Prostate gland (tissue), 2 donors: ENCODE results near the gene FRMD5. TPM values are rescaled to one million over a fixed set of nuclear protein-coding genes. Genes with fewer than 3 reads are reported as not detected.
"Not testable (repeated sequence)": the region's sequence is repeated elsewhere in the genome, so short reads cannot be mapped to it uniquely, and the experiment has no call there.

ENCODE experiments used
- DNase-seq: peaks from one replicate; pipeline ENCODE4 v3.0.0-alpha.2; 2019; ENCODE audit warnings: low spot score
- H3K27ac ChIP-seq, 2 donors: fragments of 200-600 bp; sonication (generic); 2 replicates each; pipeline ENCODE4 v1.5.1; 2017 to 2019
- H3K27me3 ChIP-seq: fragments of 200-600 bp; sonication (generic); replicated peaks from 2 replicates; pipeline ENCODE4 v1.5.1; 2019; ENCODE audit not compliant: insufficient read depth
- H3K36me3 ChIP-seq, 2 donors: fragments of 200-600 bp; sonication (generic); 1 replicate in 1 of 2; 2 replicates in 1 of 2; pipeline versions ENCODE4 v1.5.1 to v1.8.1; 2017 to 2019
- H3K4me1 ChIP-seq: fragments of 200-600 bp; sonication (generic); replicated peaks from 2 replicates; pipeline ENCODE4 v1.5.1; 2019
- H3K4me3 ChIP-seq, 2 donors: fragments of 200-600 bp; sonication (generic); 2 replicates each; pipeline ENCODE4 v1.5.1; 2017 to 2019
- H3K9me3 ChIP-seq: fragments of 200-600 bp; sonication (generic); 2 replicates; pipeline ENCODE4 v1.5.1; 2017
- CTCF ChIP-seq, 4 experiments: fragments of 200-600 bp in 2 of 4; fragments of 450-650 bp in 2 of 4; sonication (generic) in 2 of 4; IDR thresholded peaks; 1 replicate in 3 of 4; 2 replicates in 1 of 4; pipeline ENCODE4 v1.5.1; 2016 to 2019; ENCODE audit warnings: antibody characterized with exemption in 4 of 4, mild to moderate bottlenecking in 2 of 4, moderate library complexity in 2 of 4
- POLR2A ChIP-seq: fragments of 450-650 bp; IDR thresholded peaks from one replicate; pipeline ENCODE4 v1.6.1; 2016; ENCODE audit warnings: antibody characterized with exemption, mild to moderate bottlenecking
- POLR2AphosphoS5 ChIP-seq: sonication (generic); formaldehyde crosslinking; IDR thresholded peaks from one replicate; pipeline ENCODE4 v1.6.1; 2017; ENCODE audit warnings: antibody characterized with exemption
- WGBS: methylation state at CpG from one replicate; pipeline ENCODE4 v1.1.5; 2018; 5-methylcytosine and 5-hydroxymethylcytosine counted together
- intact Hi-C: fragments of 100-400 bp; cut with DNase I; formaldehyde crosslinking; loops from one replicate; pipeline ENCODE4 v1.14.2; 2022
- total RNA-seq, 2 donors: library from RNA; depleted of rRNA; stranded (reverse); fragments of >200 nt; gene quantifications; one replicate each; pipeline ENCODE4 v1.1.0, GENCODE V29; 2016

Gene FRMD5
- total RNA-seq, 2 donors from 2014 or later, result 0.36 to 8.1 TPM

DNA sequence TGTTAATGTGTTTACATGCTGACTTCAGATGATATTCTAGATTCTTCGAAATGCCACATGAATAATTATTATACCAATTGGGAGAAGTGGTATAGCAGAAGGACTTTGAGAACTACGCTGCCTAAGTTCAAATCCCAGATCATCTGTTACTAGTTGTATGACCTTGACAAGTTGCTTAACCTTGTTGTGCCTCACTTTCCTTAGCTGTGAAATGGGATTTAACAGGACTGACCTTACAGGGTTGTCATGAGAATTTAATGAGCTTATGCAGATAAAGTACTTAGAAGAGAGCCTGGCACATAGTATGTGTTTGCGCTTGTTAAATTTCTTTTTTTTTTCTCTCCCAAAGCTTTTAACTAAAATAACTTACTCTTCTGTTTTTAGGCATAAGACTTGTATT is 343.8 kb downstream of the FRMD5 start:
- 98% methylated on average over 3 of the region's 3 CpGs for WGBS
- Histone ChIP-seq H3K4me1 (no peaks in the 10 kb centered on the region), H3K27ac (no peak overlapping the region), H3K36me3 (no peaks in the 10 kb centered on the region), H3K4me3 (no peak overlapping the region), H3K9me3 (no peaks in the 10 kb centered on the region), H3K27me3 (no peaks in the 10 kb centered on the region)
- intact Hi-C loops, result no loop called here
- no peak for DNase-seq
- no peak for TF ChIP-seq POLR2A
- TF ChIP-seq POLR2AphosphoS5, result no peak
- TF ChIP-seq CTCF (IDR thresholded peaks at IDR 0.05), result no peak

GRCh38 chr15:43845421-43845820 is 349.6 kb downstream of the FRMD5 start:
- H3K27me3 ChIP-seq, result no peaks in the 10 kb centered on the region
- H3K4me1 ChIP-seq, result no peaks in the 10 kb centered on the region
- H3K4me3 ChIP-seq, result no peak overlapping the region
- no peak for TF ChIP-seq CTCF (IDR thresholded peaks at IDR 0.05)
- TF ChIP-seq POLR2AphosphoS5, result no peak
- no peak for TF ChIP-seq POLR2A
- no peak overlapping the region for H3K27ac ChIP-seq
- no peaks in the 10 kb centered on the region for H3K36me3 ChIP-seq
- intact Hi-C loops, result no loop called here
- no peak for DNase-seq
- no peaks in the 10 kb centered on the region for H3K9me3 ChIP-seq

DNA sequence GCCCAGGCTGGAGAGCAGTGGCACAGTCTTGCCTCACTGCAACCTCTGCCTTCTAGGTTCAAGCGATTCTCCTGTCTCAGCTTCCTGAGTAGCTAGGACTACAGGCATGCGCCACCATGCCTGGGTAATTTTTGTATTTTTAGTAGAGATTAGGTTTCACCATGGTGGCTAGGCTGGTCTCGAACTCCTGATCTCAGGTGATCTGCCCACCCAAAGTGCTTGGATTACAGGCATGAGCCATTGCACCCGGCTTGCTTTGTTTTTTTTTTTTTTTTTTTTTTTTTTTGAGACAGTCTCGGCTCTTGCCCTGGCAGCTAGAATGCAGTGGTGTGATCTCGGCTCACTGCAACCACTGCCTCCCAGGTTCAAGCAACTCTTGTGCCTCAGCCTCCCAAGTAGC is 362.6 kb downstream of the FRMD5 start:
- DNase-seq, intact Hi-C loops: not testable (repeated sequence)
- 98% methylated on average over 6 of the region's 6 CpGs for WGBS

DNA sequence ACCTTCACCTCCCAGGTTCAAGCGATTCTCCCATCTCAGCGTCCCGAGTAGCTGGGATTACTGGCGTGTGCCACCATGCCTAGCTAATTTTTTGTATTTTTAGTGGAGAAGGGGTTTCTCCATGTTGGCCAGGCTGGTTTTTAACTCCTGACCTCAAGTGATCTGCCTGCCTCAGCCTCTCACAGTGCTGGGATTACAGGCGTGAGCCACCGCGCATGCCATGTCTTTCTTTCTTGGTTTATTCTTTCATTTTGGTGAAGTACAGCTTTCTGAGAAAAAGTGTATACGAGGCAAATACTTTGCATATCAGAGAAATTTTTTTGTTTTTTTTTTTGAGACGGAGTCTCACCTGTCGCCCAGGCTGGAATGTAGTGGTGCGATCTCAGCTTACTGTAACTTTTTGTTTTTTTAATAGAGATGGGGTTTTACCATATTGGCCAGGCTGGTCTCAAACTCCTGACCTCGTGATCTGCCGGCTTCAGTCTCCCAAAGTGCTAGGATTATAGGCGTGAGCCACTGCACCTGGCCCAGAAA is 363.5 kb downstream of the FRMD5 start:
- H3K9me3 ChIP-seq, H3K4me1 ChIP-seq, H3K27me3 ChIP-seq, H3K36me3 ChIP-seq, H3K4me3 ChIP-seq, DNase-seq, H3K27ac ChIP-seq, intact Hi-C loops: not testable (repeated sequence)
- WGBS, result 94% methylated on average over 14 of the region's 14 CpGs

More for the DNA sequence above, 362.6 kb downstream of the FRMD5 start:
- H3K4me3 ChIP-seq, H3K4me1 ChIP-seq, H3K27ac ChIP-seq, H3K27me3 ChIP-seq, H3K9me3 ChIP-seq, H3K36me3 ChIP-seq: not testable (repeated sequence)

DNA sequence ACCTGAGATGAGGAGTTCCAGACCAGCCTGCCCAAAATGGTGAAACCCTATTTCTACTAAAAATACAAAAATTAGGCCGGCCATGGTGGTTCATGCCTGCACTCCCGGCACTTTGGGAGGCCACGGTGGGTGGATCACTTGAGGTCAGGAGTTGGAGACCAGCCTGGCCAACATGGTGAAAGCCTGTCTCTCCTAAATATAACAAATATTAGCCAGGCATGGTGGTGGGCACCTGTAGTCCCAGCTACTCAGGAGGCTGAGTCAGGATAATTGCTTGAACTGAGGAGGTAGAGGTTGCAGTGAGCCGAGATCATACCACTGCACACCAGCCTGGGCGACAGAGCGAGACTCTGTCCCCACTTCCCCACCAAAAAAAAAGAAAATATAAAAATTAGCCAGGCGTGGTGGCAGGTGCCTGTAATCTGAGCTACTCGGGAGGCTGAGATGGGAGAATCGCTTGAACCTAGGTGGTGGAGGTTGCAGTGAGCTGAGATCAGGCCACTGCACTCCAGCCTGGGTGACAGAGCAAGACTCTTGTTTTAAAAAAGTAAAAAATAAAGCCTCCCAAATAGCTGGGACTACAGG is 364.3 kb downstream of the FRMD5 start:
- H3K27ac ChIP-seq, H3K4me3 ChIP-seq, H3K9me3 ChIP-seq, intact Hi-C loops, DNase-seq, H3K27me3 ChIP-seq, H3K4me1 ChIP-seq, H3K36me3 ChIP-seq: not testable (repeated sequence)
- WGBS, result 93% methylated on average over 9 of the region's 9 CpGs

DNA sequence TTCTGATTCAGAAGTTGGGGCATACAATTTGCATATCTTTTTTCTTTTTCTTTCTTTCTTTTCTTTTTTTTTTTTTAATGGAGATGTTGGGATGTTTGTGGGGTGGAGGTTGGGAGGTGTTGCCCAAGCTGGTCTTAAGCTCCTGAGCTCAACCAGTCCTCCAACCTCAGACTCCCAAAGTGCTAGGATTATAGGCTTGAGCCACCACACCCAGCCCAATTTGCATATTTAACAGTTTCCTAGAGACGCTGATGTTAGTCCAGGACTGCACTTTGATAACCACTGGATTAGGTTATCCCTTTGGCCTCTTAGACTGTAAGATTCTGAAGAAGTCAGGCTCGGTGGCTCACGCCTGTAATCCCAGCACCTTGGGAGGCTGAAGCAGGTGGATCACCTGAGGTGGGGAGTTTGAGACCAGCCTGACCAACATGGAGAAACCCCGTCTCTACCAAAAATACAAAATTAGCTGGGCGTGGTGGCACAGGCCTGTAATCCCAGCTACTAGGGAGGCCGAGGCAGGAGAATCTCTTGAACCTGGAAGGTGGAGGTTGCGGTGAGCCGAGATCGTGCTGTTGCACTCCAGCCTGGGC is 365.0 kb downstream of the FRMD5 start:
- H3K36me3 ChIP-seq, DNase-seq, H3K4me1 ChIP-seq, H3K27me3 ChIP-seq, H3K9me3 ChIP-seq, intact Hi-C loops, H3K27ac ChIP-seq, H3K4me3 ChIP-seq: not testable (repeated sequence)
- 93% methylated on average over 9 of the region's 9 CpGs for WGBS

GRCh38 chr15:43828061-43828657 is 366.9 kb downstream of the FRMD5 start:
- 52% methylated on average over 6 of the region's 6 CpGs for WGBS
- Histone ChIP-seq H3K9me3 (no peaks in the 10 kb centered on the region), H3K4me1 (peaks cover 6% of the 10 kb centered on the region), H3K27me3 (no peaks in the 10 kb centered on the region), H3K4me3 (no peak overlapping the region), H3K27ac (no peak overlapping the region), H3K36me3 (no peaks in the 10 kb centered on the region)
- DNase-seq, result no peak
- TF ChIP-seq POLR2AphosphoS5 (no peak), POLR2A (no peak), CTCF (IDR thresholded peaks at IDR 0.05) (no peak)
- intact Hi-C loops, result no loop called here
